B cell (primary cell): ENCODE data around the gene ABI3BP. TPM values are rescaled to one million over a fixed set of nuclear protein-coding genes. Genes with fewer than 3 reads are reported as not detected.

Experiments used
- ATAC-seq: fragments of 200-7000 bp; cut with Tn5 transposase; one replicate; pipeline ENCODE4 v1.10.0; 2021; ENCODE audit warnings: low read depth, mild to moderate bottlenecking, moderate number of reproducible peaks, moderate library complexity
- CTCF ChIA-PET: fragments of 350-600 bp; sonication (Branson Sonifier 250); formaldehyde crosslinking; loops from one replicate; lab custom pipeline; 2021; ENCODE audit warnings: antibody characterized with exemption, inconsistent platforms; lab: Charles Lee
- POLR2A ChIA-PET: fragments of 350-600 bp; sonication (Branson Sonifier 250); formaldehyde crosslinking; loops from one replicate; lab custom pipeline; 2021; ENCODE audit warnings: antibody characterized with exemption; lab: Charles Lee
- DNase-seq: peaks from one replicate; pipeline ENCODE4 v3.0.0; 2013
- H2AFZ ChIP-seq: 2 replicates; pipeline ENCODE4 v1.6.1; 2012; ENCODE audit warnings: mild to moderate bottlenecking, low read depth, low read length; ENCODE audit not compliant: insufficient read depth, poor library complexity, severe bottlenecking
- H3K27ac ChIP-seq, 2 donors: 1 replicate in 1 of 2; 2 replicates in 1 of 2; pipeline ENCODE4 v1.5.1; 2012 to 2013; ENCODE audit warnings: low read length in 2 of 2, mild to moderate bottlenecking in 2 of 2, moderate library complexity in 1 of 2
- H3K27me3 ChIP-seq, 4 experiments: fragments of 200-600 bp in 1 of 4; sonication (generic) in 1 of 4; replicated peaks in 1 of 4; 1 replicate in 2 of 4; 2 replicates in 2 of 4; pipeline versions ENCODE4 v1.6.1 to v1.7.0; 2013 to 2016; ENCODE audit warnings: low read length in 3 of 4, mild to moderate bottlenecking in 2 of 4, mixed read lengths in 1 of 4, moderate library complexity in 1 of 4; ENCODE audit not compliant: insufficient read depth in 4 of 4, control insufficient read depth in 3 of 4; ENCODE audit errors: control extremely low read depth in 1 of 4
- H3K36me3 ChIP-seq, 2 experiments: replicated peaks in 1 of 2; 1 replicate in 1 of 2; 2 replicates in 1 of 2; pipeline versions ENCODE4 v1.6.1 to v1.7.1; 2013; ENCODE audit warnings: low read length in 1 of 2; ENCODE audit not compliant: insufficient read depth in 2 of 2, control insufficient read depth in 1 of 2; ENCODE audit errors: control extremely low read depth in 1 of 2, extremely low read depth in 1 of 2
- H3K4me1 ChIP-seq, 2 donors: fragments of 200-600 bp in 1 of 2; sonication (generic) in 1 of 2; 1 replicate in 1 of 2; 2 replicates in 1 of 2; pipeline versions ENCODE4 v1.5.1 to v1.6.1; 2013 to 2017; ENCODE audit warnings: low read length in 2 of 2; ENCODE audit not compliant: control insufficient read depth in 2 of 2, insufficient read depth in 2 of 2
- H3K4me2 ChIP-seq: replicated peaks from 2 replicates; pipeline ENCODE3; 2012; ENCODE audit warnings: mild to moderate bottlenecking, low read depth, low read length; ENCODE audit not compliant: poor library complexity, severe bottlenecking
- H3K4me3 ChIP-seq, 5 experiments: fragments of 200-600 bp in 1 of 5; sonication (generic) in 1 of 5; 1 replicate in 3 of 5; 2 replicates in 2 of 5; pipeline versions ENCODE4 v1.5.1 to v1.7.0; 2011 to 2016; ENCODE audit warnings: low read length in 4 of 5, mild to moderate bottlenecking in 4 of 5, low read depth in 2 of 5, control low read depth in 1 of 5, moderate library complexity in 1 of 5; ENCODE audit not compliant: insufficient read depth in 1 of 5; ENCODE audit errors: control extremely low read depth in 1 of 5, extremely low read depth in 1 of 5
- H3K79me2 ChIP-seq: fragments of 200-600 bp; sonication (generic); one replicate; pipeline ENCODE4 v1.6.0; 2016; ENCODE audit warnings: low read length; ENCODE audit not compliant: control insufficient read depth, insufficient read depth
- H3K9ac ChIP-seq: fragments of 200-600 bp; sonication (generic); 2 replicates; pipeline ENCODE4 v1.6.1; 2017; ENCODE audit warnings: mild to moderate bottlenecking, low read length, moderate library complexity
- H3K9me3 ChIP-seq, 3 donors: one replicate each; pipeline versions ENCODE4 v1.6.1 to v1.7.1; 2013; ENCODE audit warnings: low read length in 2 of 3; ENCODE audit not compliant: control insufficient read depth in 2 of 3, insufficient read depth in 1 of 3; ENCODE audit errors: control extremely low read depth in 1 of 3
- H4K20me1 ChIP-seq: 2 replicates; pipeline ENCODE4 v1.6.0; 2012; ENCODE audit warnings: mild to moderate bottlenecking, low read length; ENCODE audit not compliant: insufficient read depth, control insufficient read depth, poor library complexity, severe bottlenecking
- H3K27ac Mint-ChIP-seq: one replicate; pipeline ENCODE4 v1.8.0; 2021; ENCODE audit warnings: mixed read lengths
- H3K27me3 Mint-ChIP-seq: one replicate; pipeline ENCODE4 v1.8.0; 2021; ENCODE audit warnings: mixed read lengths
- H3K4me1 Mint-ChIP-seq: one replicate; pipeline ENCODE4 v1.8.0; 2021; ENCODE audit warnings: mixed read lengths
- H3K4me3 Mint-ChIP-seq: one replicate; pipeline ENCODE4 v1.8.0; 2021; ENCODE audit warnings: mixed read lengths
- H3K9me3 Mint-ChIP-seq: one replicate; pipeline ENCODE4 v1.8.0; 2022; ENCODE audit warnings: mixed read lengths; ENCODE audit not compliant: insufficient read depth
- CTCF ChIP-seq: fragments of 200-600 bp; IDR thresholded peaks from one replicate; pipeline ENCODE4 v1.8.0; 2022; ENCODE audit warnings: antibody characterized with exemption, mild to moderate bottlenecking
- EZH2 ChIP-seq: IDR thresholded peaks from 2 replicates; pipeline ENCODE4 v1.6.1; 2012; ENCODE audit warnings: borderline replicate concordance, low read depth, mild to moderate bottlenecking, moderate library complexity, low read length; ENCODE audit not compliant: insufficient read depth, poor library complexity, severe bottlenecking
- WGBS: methylation state at CpG from one replicate; pipeline ENCODE4 v1.1.5; 2013; ENCODE audit warnings: missing lambda C conversion rate; ENCODE audit not compliant: insufficient coverage; 5-methylcytosine and 5-hydroxymethylcytosine counted together
- intact Hi-C: fragments of 100-400 bp; cut with micrococcal nuclease; formaldehyde crosslinking; loops from one replicate; pipeline ENCODE4 v1.10.0; 2022
- polyA plus RNA-seq: library from polyadenylated mRNA; depleted of rRNA; stranded (reverse); fragments of >200 nt; gene quantifications from 2 replicates; pipeline ENCODE4 v1.2.3, GENCODE V29; 2012
- total RNA-seq, 2 donors: library from RNA; stranded (reverse); fragments of 120-200 nt in 1 of 2; gene quantifications; 1 replicate in 1 of 2; 2 replicates in 1 of 2; pipeline versions ENCODE4 v1.2.3 to v1.2.4, GENCODE V29; 2013 to 2022

ABI3BP gene
- total and polyA plus RNA-seq, 2 donors (not counting 1 experiment from before 2014, with no cell fraction given), result not detected

- intact Hi-C loops, result no loop called here
- no peaks in the 10 kb centered on the region for H4K20me1 ChIP-seq
- H3K9ac ChIP-seq, result no peak overlapping the region
- Mint-ChIP-seq H3K27me3 (peaks cover 9% of the 10 kb centered on the region), H3K9me3 (no peaks in the 10 kb centered on the region), H3K4me1 (no peaks in the 10 kb centered on the region), H3K4me3 (no peak overlapping the region), H3K27ac (no peak overlapping the region)
- POLR2A ChIA-PET, result no interaction called here
- H3K27me3 ChIP-seq, result peaks cover 0 to 2% (median 0%) of the 10 kb centered on the region in 4 experiments
- H3K27ac ChIP-seq, result no peak overlapping the region
- no peaks in the 10 kb centered on the region for H3K36me3 ChIP-seq
- ATAC-seq, result no peak
- TF ChIP-seq EZH2 (no peak), CTCF (no peak)
- no peak for DNase-seq
- H2AFZ ChIP-seq, result no peak overlapping the region
- H3K4me1 ChIP-seq, result no peaks in the 10 kb centered on the region
- H3K79me2 ChIP-seq, result no peaks in the 10 kb centered on the region
- H3K4me3 ChIP-seq, result no peak overlapping the region
- H3K4me2 ChIP-seq, result no peak overlapping the region
- WGBS, result no CpG with 5 or more reads among the region's 6 CpGs
- CTCF ChIA-PET, result no interaction called here
- peaks cover 0 to 1% (median 0%) of the 10 kb centered on the region in 3 donors for H3K9me3 ChIP-seq
Observed at GRCh38 chr3:100911956-100912355, 81.3 kb downstream of the ABI3BP start.

GRCh38 chr3:100910986-100911385, 82.2 kb downstream of the ABI3BP start:
- TF ChIP-seq EZH2 (no peak), CTCF (no peak)
- Histone ChIP-seq H3K36me3 (no peaks in the 10 kb centered on the region), H3K79me2 (no peaks in the 10 kb centered on the region), H3K27me3 (peaks cover 0 to 2% (median 0%) of the 10 kb centered on the region in 4 experiments), H3K4me1 (no peaks in the 10 kb centered on the region), H3K9ac (no peak overlapping the region), H3K9me3 (peaks cover 0 to 1% (median 0%) of the 10 kb centered on the region in 3 donors), H3K4me2 (no peak overlapping the region), H2AFZ (no peak overlapping the region), H4K20me1 (no peaks in the 10 kb centered on the region), H3K27ac (no peak overlapping the region), H3K4me3 (no peak overlapping the region)
- Mint-ChIP-seq H3K4me3 (no peak overlapping the region), H3K27me3 (peaks cover 9% of the 10 kb centered on the region), H3K27ac (no peak overlapping the region), H3K4me1 (no peaks in the 10 kb centered on the region), H3K9me3 (no peaks in the 10 kb centered on the region)
- ATAC-seq (no peak), DNase-seq (no peak)
- ChIA-PET CTCF (no interaction called here), POLR2A (no interaction called here)
- intact Hi-C loops, result no loop called here
- no CpG with 5 or more reads among the region's 2 CpGs for WGBS
